Chondrocyte (in vitro differentiated cells): ENCODE results near the gene IFNG. TPM values are rescaled to one million over a fixed set of nuclear protein-coding genes. Genes with fewer than 3 reads are reported as not detected.

ENCODE experiments used
- DNase-seq: peaks from one replicate; pipeline ENCODE4 v3.0.0; 2021; ENCODE audit warnings: mixed read lengths, low spot score
- H3K27ac Mint-ChIP-seq: one replicate; pipeline ENCODE4 v1.8.0; 2021; ENCODE audit warnings: mild to moderate bottlenecking, moderate library complexity, mixed read lengths; ENCODE audit not compliant: unreplicated experiment
- H3K27me3 Mint-ChIP-seq: 2 replicates; pipeline ENCODE4 v1.8.0; 2021; ENCODE audit warnings: low read depth, mixed read lengths
- H3K36me3 Mint-ChIP-seq: 2 replicates; pipeline ENCODE4 v1.8.0; 2021; ENCODE audit warnings: low read depth, mixed read lengths
- H3K4me1 Mint-ChIP-seq: 2 replicates; pipeline ENCODE4 v1.8.0; 2021; ENCODE audit warnings: low read depth, mild to moderate bottlenecking, mixed read lengths
- H3K4me3 Mint-ChIP-seq: one replicate; pipeline ENCODE4 v1.8.0; 2021; ENCODE audit warnings: mild to moderate bottlenecking, moderate library complexity, mixed read lengths; ENCODE audit not compliant: unreplicated experiment
- H3K9me3 Mint-ChIP-seq: 2 replicates; pipeline ENCODE4 v1.8.0; 2021; ENCODE audit warnings: low read depth, mixed read lengths
- total RNA-seq: library from RNA; stranded (reverse); gene quantifications from 3 replicates; pipeline ENCODE4 v1.2.1, GENCODE V29; 2021
- TF ChIP-seq, protein P1 (sequence below): fragments of 200-600 bp; sonication (generic); IDR thresholded peaks from 2 replicates; pipeline ENCODE4 v1.5.0; 2021; ENCODE audit warnings: antibody characterized with exemption, mild to moderate bottlenecking, moderate library complexity

The IFNG gene
- total RNA-seq, 1 donor from 2014 or later: not detected

DNA sequence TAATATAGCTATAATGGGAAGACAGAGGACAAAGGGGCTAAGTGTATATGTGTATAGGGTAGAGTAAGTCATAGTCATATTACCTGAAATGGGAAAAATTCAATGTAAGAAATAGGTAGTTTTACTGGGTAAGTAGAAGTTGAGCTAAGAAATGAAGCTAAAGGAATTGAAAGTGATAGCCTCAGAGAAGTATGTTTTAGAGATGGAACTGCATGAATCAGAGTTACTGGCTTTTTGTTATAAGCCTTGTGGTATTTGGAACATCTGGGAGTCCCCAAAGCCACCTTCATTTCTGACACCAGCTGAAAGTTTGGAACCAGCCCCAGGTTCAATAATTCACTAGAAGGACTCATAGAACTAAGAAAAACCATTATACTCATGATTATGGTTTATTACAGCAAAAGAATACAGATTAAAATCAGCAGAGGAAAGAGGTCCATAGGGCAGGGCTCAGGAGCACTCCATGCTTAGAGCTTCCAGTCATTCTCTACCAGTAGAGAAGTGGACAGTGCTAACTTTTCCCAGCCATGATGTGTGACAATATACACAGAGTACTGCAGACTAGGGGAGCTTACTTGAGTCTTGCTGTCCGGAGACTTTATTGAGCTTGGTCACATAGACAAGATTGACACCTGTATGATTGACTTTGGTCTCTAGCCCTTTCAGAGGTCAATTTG, 9.8 kb upstream of the IFNG start:
- no peaks in the 10 kb centered on the region for H3K36me3 Mint-ChIP-seq
- no peaks in the 10 kb centered on the region for H3K27me3 Mint-ChIP-seq
- no peak for DNase-seq
- no peak overlapping the region for H3K27ac Mint-ChIP-seq
- H3K4me3 Mint-ChIP-seq: no peak overlapping the region
- H3K9me3 Mint-ChIP-seq: no peaks in the 10 kb centered on the region
- TF ChIP-seq, protein P1, sequence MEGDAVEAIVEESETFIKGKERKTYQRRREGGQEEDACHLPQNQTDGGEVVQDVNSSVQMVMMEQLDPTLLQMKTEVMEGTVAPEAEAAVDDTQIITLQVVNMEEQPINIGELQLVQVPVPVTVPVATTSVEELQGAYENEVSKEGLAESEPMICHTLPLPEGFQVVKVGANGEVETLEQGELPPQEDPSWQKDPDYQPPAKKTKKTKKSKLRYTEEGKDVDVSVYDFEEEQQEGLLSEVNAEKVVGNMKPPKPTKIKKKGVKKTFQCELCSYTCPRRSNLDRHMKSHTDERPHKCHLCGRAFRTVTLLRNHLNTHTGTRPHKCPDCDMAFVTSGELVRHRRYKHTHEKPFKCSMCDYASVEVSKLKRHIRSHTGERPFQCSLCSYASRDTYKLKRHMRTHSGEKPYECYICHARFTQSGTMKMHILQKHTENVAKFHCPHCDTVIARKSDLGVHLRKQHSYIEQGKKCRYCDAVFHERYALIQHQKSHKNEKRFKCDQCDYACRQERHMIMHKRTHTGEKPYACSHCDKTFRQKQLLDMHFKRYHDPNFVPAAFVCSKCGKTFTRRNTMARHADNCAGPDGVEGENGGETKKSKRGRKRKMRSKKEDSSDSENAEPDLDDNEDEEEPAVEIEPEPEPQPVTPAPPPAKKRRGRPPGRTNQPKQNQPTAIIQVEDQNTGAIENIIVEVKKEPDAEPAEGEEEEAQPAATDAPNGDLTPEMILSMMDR: no peak
- H3K4me1 Mint-ChIP-seq: no peaks in the 10 kb centered on the region

DNA sequence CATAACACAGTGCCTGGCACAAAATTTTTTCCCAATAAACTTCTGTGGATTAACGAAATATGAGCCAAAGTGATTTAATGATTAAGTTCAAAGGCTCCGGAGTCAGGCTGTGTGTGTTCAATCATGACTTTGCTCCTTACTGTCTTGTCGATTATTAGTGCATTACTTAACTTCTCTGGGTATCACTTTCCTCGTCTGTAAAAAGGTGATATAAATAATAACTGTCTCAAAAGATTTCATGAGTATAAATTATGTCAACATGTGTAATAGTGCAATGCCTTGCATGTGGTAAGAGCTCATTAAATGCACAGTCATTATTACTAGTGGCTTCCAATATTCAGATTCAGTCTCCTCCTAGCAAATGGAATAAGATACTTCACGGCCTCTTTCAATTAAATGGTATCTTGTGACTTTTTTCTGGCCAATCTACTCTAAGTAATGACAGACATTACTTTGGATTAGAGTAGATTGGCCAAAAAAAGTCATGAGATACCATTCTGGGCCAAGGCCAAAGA, 6.8 kb upstream of the IFNG start:
- peaks cover 5% of the 10 kb centered on the region for H3K27me3 Mint-ChIP-seq
- no peak for DNase-seq
- H3K4me3 Mint-ChIP-seq: no peak overlapping the region
- TF ChIP-seq, protein P1: no peak
- H3K27ac Mint-ChIP-seq: no peak overlapping the region
- no peaks in the 10 kb centered on the region for H3K36me3 Mint-ChIP-seq
- H3K4me1 Mint-ChIP-seq: no peaks in the 10 kb centered on the region
- no peaks in the 10 kb centered on the region for H3K9me3 Mint-ChIP-seq

DNA sequence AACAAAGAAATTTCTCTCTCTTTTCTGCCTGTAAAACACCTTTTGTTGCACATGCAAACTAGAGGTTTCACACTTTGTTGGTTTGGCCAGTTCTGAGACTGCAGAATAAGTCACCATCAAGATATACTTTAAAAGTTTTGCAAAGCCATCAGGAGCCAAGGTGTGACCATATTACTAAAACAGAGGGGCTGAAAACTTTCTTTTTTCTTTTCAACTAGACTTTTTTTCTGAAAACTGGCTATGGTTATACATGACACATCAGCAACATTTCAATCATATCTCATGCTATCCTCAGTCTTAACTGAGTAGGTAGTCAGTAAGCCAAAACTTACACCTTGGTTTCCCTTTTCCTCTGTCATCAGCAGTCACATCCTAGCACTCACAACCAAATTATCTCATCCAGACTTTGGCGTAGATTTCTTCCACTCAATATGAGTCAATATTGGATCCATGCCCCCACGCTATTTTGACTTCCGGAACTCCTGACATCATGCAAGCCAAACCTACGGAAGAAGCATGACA, 4.1 kb upstream of the IFNG start:
- Mint-ChIP-seq H3K27ac (no peak overlapping the region), H3K4me1 (no peaks in the 10 kb centered on the region), H3K36me3 (no peaks in the 10 kb centered on the region), H3K9me3 (no peaks in the 10 kb centered on the region), H3K27me3 (peaks cover 7% of the 10 kb centered on the region), H3K4me3 (no peak overlapping the region)
- TF ChIP-seq, protein P1: no peak
- no peak for DNase-seq

DNA sequence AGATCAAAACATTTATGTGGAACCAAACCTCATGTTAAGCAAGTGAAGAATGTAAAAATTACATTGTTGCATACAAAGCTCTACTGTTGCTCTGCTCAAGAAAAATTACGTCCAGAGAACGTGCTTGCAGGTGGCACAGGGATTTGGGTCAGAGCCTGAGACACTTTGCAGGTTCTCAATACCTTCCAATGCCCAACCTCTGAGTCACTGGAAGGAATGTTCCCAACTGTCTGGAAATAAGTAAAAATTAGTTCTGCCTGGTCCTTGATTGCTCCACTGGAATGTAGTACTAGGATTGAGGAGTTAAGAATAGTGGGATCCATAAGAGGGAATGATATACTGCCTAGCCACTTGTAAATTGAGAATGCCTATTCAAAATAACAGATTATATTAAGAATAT, 2.8 kb upstream of the IFNG start:
- H3K27ac Mint-ChIP-seq: no peak overlapping the region
- H3K9me3 Mint-ChIP-seq: no peaks in the 10 kb centered on the region
- H3K4me1 Mint-ChIP-seq: no peaks in the 10 kb centered on the region
- DNase-seq: no peak
- H3K4me3 Mint-ChIP-seq: no peak overlapping the region
- no peaks in the 10 kb centered on the region for H3K36me3 Mint-ChIP-seq
- TF ChIP-seq, protein P1: no peak
- peaks cover 10% of the 10 kb centered on the region for H3K27me3 Mint-ChIP-seq

DNA sequence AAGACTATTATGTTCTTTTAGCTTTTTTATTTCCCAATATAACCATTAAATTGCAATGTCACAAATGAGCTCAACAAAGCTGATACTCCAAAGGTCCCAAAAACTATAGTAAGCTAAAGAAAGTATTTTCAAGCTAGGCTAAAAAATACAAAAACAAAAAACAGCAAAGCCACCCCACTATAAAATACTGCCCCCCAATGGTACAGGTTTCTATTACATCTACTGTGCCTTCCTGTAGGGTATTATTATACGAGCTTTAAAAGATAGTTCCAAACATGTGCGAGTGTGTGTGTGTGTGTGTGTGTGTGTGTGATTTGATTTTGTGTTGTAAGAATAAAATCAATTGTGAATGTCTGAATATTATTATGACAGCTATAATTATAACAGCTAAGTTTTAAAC, 1.1 kb downstream of the IFNG start:
- Mint-ChIP-seq H3K4me3 (no peak overlapping the region), H3K36me3 (no peaks in the 10 kb centered on the region), H3K27me3 (peaks cover 14% of the 10 kb centered on the region), H3K9me3 (peaks cover 3% of the 10 kb centered on the region), H3K27ac (no peak overlapping the region), H3K4me1 (no peaks in the 10 kb centered on the region)
- TF ChIP-seq, protein P1: peak; percentile 70
- no peak for DNase-seq
